ENCODE results near the gene PXT1.
"Not testable (repeated sequence)": the region's sequence is repeated elsewhere in the genome, so short reads cannot be mapped to it uniquely, and the experiment has no call there.

PXT1 gene

DNA sequence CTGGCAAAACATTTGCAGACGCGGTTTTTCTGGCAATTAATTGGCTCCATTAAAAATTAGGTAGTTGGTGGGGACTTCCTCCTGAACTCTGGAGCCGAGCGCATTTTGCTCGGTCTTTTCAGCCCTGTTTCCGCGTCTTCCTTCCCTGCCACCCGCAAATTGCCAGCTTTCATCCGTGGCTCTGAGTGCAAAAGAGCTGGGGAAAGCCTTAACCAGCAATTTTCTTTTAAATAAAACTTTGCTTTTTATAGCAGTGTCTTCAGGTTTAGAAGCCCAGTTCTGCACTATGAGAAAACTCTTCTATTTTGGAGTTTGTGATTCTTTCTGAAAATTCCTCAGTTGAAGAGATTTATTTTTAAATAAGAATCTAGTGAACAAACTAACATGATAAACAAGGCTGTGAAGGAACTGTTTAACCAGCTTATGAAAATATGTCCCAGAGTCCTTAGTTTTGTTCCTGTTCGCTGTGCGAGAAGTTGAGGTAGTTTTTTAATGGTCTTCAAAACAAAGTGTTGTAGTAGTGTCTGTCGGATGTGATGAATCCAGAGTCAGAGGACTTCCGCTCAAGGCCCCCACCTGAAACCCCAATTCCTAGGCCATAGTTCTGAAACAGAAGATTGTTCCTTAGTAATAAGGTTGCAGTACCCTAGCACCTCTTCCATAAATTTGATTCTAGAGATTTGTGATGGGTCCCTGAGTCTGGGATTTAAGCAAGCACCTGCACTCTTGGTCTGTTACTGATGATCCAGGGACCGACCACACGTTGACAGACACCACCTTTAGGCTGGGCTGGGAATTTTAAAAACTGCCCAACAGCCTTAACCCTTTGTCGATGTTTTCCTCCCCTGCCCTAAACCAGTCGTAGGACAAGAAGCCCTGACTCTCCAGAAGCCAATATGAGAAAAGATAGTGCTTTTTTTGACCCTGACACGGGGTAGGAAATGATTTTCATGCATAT is 1.1 kb upstream of the PXT1 start:
- DNase-seq = peak; percentile 35

DNA sequence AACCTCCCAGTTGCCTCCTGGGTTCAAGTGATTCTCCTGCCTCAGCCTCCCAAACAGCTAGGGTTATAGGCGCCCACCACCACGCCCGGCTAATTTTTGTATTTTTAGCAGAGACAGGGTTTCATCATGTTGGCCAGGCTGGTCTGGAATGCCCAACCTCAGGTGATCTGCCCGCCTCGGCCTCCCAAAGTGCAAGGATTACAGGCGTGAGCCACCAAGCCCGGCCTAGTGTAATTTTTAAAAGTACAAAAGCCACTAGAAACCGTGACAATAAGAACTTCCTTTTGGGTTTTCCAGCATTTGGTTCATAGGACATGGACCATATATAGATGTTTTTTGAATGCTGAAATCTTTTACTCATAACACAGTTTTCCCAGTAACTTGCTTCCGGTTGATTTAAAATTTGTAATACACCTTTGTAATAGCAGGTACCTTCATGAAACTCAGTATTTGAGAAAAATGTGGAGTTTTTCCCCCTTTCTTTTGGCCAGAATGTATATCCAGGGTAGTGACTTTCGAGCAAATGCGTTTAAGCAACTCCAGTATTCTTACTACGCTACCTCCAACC is 467 bp downstream of the PXT1 start:
- peak; percentile 84 for DNase-seq

DNA sequence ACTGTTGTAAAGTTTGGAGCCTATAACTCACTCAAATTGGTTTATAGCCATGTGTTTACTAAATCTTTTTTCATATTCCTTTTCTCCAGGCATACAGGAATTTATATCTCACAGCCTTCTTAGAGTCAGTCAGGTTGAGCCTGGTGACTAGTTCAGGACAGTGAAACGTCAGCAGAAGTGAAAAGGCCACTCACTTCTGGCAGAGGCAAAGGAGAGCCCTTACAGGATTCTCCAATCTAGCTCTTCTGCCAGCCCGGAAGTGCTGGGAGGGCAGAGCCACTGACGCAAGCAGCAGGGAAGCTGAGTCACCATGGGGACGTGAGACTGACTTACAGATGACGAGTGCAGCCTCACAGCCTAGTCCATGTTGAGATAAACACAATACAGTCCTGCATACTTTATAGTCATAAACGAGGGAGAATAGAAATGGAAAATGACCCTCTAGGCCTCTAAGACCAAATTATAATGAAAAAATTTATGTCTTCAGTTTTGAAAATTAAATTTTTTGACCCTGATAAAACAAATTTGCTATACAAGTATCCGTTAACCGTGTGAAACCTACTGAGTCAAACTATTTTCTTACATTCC is 1.3 kb downstream of the PXT1 start:
- peak; percentile 99 for DNase-seq

DNA sequence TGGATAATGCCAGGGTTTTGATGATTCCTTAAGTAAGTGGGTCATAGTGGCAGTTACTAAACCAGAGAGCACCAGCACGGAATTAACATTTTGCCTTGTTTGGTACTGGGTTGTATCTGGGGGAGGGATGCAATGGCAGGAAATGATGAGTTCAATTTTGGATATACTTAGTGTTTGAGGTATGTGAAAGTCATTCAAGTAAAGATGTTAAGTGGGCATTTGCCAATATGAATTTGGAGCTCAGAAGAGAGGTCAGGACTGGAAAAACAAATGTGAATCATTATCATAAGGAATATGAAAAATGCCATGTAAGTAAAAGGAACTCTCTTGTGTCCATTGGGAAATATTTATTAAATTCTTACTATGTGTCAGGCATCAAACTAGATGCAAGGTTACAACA is 6.2 kb downstream of the PXT1 start:
- DNase-seq = no peak

GRCh38 chr6:36432151-36432671 is 10.4 kb downstream of the PXT1 start:
- DNase-seq = no peak

DNA sequence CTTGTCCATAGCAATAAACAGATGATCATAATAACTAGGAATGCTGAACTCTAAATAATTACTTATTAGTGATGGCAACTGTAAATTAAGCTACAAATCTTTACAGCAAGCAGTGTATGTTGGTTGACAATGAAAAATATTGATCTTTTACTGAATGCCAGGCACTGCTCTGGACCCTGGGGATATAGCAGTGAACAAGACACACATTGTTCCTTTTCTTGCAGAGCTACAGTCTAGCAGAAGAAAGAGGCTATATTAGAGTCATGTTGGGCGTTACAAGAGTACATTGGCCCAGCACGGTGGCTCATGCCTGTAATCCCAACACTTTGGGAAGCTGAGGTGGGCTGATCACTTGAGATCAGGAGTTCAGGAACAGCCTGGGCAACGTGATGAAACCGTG is 11.5 kb downstream of the PXT1 start:
- no peak for DNase-seq

DNA sequence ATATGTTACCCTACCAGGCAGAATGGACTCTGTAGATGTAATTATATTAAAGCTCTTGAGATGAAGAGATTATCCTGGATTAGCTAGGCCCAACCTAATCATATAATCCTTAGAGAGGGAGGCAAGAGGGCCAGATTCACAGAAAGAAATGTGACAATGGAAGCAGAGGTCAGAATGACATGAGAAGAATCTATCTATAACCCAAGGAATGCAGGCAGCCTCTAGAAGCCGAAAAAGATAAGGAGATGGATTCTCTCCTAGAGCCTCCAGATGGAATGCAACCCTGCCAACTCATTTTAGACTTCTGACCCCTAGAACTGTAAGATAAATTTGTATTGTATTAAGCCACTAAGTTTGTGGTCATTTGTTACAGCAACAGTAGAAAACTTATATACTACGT is 12.3 kb downstream of the PXT1 start:
- no peak for DNase-seq

DNA sequence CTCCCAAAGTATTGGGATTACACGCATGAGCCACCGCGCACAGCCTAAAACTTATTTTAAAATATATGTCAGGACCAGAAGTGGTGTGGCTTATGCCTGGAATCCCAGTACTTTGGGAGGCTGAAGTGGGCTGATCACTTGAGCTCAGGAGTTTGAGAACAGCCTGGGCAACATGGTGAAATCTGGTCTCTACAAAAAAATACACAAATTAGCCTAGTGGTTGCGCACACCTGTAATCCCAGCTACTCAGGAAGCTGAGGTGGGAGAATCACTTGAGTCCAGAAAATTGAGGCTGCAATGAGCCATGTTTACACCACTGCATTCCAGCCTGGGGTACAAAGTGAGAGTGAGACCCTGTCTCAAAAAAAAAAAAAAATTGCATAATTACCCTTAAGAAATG is 13.7 kb downstream of the PXT1 start:
- DNase-seq = no peak

- DNase-seq = no peak
These were observed 16.0 kb downstream of the PXT1 start for GRCh38 chr6:36426622-36427021.

DNA sequence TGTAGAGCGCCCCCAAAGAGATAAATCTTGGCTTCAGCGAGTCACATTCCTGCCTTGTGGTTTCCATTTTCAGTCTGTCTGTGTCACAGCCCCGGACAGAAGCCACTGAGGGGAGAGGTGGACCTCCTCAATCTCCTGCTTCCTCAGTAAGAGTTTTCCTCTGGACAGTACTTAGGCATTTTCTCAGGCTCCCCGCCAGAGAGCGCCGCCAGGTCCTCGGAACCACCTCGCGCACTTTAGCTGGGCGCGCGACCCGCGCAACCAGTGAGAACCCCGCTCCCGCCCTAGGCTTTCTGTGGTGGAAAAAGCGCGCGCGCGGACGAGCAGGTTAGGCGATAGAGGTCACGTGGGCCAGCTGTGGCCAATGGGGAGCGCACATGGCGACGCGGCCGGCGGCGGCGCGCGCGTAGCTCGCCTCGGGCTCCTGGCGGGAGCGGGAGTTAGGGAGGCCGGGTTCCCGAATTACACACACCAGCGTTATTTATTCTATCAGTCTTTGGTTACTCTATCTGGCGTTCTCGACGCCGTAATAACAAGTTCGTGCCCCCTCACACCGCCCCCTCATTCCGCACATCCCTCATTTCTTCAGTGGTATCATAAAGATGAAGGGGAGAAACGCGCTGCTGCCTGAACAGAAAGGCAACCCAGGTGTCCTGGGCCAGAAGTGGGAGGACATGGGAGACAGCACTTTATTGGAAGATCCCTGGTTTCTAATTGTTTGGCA is 19.4 kb downstream of the PXT1 start:
- DNase-seq = peak; percentile 98

GRCh38 chr6:36422714-36423100 is 19.9 kb downstream of the PXT1 start:
- DNase-seq = no peak

DNA sequence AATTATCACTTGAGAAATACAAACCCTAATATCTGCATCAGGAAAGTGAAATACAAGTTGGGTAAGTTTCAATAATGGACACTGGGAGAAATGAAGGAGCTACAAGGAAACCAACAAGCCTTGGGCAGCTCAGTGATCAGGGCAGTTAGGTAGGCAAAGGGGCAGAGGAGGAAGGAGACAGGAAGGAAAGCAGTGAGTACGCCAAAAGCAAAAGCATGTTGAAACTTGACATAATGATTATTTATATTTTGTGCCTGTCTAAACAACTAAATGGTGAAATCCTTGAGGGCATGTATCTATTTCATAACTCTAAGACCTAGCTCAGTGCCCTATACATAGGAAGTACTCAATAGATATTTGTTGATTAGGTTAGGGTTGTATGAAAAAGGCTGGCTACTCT is 23.3 kb downstream of the PXT1 start:
- peak; percentile 65 for DNase-seq

- no peak for DNase-seq
These were observed 24.1 kb downstream of the PXT1 start for GRCh38 chr6:36418558-36418957.

- DNase-seq = no peak
These were observed 28.2 kb downstream of the PXT1 start for GRCh38 chr6:36414481-36414880.

DNA sequence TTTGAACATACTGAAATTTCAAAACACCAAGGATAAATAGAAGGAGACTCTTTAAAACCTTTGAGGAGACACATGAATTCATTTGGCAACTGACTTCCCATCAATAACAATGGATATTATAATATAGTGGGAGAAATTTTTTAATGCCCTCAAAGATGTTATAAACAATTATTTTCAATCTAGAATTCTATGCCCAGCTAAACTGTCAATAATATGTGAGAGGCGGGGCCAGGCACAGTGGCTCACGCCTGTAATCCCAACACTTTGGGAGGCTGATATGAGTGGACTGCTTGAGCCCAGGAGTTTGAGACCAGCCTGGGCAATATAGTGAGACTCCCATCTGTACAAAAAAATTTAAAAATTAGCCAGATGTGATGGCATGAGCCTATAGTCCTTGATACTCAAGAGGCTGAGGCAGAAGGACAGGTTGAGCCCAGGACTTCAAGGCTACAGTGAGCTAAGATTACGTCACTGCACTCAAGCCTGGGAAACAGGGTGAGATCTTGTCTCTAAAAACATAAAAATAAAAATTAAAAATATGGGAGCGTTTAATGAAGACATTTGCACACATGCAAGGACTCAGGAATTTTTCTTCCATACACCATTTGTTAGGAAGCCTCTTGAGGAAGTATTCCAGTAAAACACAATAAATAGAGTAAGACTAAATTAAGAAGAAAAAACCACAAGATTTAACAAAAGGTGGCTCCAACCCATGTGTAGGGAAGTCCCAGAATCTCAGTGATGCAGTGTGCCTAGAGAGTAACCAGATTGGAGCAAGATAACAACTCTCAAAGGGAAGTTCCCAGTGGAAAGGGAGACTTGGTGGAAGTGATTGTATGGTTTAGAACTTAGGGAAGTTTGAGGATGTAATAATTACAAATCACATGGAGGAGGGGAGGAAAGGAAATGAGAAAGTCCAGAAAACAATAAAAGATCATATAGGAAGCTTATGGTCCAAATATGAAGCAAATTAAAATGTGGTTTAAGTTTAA is 28.9 kb downstream of the PXT1 start:
- peak; percentile 15 for DNase-seq

GRCh38 chr6:36409718-36410117 is 32.9 kb downstream of the PXT1 start:
- DNase-seq = not testable (repeated sequence)

DNA sequence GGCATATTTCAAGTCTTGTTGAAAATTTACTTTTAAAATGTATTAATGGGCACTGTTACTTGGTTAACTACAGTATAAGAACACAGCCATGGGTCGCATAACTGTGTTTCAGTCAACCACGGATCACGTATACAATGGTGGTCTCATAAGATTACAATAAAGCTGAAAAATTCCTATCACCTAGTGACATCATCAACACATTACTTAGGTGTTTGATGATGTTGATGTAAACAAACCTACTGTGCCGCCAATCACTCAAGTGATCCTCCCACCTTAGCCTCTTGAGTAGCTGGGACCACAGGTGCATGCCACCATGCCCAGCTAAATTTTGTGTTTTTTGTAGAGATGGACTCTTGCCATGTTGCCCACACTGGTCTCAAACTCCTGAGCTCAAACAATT is 38.5 kb downstream of the PXT1 start:
- no peak for DNase-seq

GRCh38 chr6:36402481-36402880 is 40.2 kb downstream of the PXT1 start:
- DNase-seq = no peak

GRCh38 chr6:36399970-36400369 is 42.7 kb downstream of the PXT1 start:
- DNase-seq = no peak

GRCh38 chr6:36392621-36393020 is 50.0 kb downstream of the PXT1 start:
- DNase-seq = no peak

DNA sequence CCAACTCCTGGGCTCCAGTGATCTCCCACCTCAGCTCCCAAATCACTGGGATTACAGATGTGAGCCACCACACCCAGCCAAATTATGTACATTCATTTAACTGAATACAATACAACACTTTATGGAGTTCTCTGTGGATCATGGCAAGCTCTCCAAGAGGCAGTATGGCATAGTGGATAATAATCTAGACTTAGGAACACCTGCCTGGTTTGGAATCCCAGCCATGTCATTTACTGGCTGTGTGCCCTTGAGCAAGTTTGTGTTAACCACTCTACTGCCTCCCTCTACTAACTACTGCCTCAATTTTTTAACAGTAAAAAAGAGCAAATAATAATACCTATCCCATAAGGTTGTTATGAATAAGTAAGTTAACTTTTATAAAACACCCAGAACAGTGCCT is 53.3 kb downstream of the PXT1 start:
- DNase-seq = no peak
